PC-3 (cell line): ENCODE measurements around the gene LHFPL6.

Experiments
- EZH2 ChIP-seq: fragments of 300-600 bp; sonication (generic); IDR thresholded peaks from one replicate; pipeline ENCODE4 v1.6.1; 2017; ENCODE audit warnings: antibody characterized with exemption, mild to moderate bottlenecking, low read length; ENCODE audit not compliant: unreplicated experiment
- TF ChIP-seq, protein P1 (sequence below): fragments of 300-600 bp; sonication (generic); conservative IDR thresholded peaks from 2 replicates; pipeline ENCODE4 v1.5.1; 2017; ENCODE audit warnings: antibody characterized with exemption, low read depth, mild to moderate bottlenecking, low read length

DNA sequence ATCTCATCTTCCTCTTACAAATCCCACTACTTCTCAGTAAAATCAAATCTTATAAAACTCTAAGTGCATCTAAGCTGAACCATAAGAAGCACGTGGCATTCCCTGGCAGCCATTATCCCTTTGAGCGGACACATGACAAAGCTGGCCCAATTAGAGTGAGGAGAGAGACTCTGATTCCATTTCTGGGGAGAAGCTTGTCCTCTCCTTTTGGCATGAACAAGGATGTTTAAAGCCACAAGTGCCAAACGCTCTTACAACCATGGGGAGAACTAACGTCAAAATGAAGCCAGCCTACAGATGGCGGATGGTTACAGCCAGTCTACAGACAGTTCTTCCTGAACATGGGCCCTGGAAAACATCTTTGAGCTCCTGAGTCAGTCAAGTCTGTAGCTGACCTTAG is 231.3 kb downstream of the LHFPL6 start:
- TF ChIP-seq, protein P1, sequence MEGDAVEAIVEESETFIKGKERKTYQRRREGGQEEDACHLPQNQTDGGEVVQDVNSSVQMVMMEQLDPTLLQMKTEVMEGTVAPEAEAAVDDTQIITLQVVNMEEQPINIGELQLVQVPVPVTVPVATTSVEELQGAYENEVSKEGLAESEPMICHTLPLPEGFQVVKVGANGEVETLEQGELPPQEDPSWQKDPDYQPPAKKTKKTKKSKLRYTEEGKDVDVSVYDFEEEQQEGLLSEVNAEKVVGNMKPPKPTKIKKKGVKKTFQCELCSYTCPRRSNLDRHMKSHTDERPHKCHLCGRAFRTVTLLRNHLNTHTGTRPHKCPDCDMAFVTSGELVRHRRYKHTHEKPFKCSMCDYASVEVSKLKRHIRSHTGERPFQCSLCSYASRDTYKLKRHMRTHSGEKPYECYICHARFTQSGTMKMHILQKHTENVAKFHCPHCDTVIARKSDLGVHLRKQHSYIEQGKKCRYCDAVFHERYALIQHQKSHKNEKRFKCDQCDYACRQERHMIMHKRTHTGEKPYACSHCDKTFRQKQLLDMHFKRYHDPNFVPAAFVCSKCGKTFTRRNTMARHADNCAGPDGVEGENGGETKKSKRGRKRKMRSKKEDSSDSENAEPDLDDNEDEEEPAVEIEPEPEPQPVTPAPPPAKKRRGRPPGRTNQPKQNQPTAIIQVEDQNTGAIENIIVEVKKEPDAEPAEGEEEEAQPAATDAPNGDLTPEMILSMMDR = no peak
- no peak for TF ChIP-seq EZH2
